ENCODE data around the gene FIP1L1. TPM values are rescaled to one million over a fixed set of nuclear protein-coding genes. Genes with fewer than 3 reads are reported as not detected.
"Not testable (repeated sequence)": the region's sequence is repeated elsewhere in the genome, so short reads cannot be mapped to it uniquely, and the experiment has no call there.

Gene FIP1L1, protein sequence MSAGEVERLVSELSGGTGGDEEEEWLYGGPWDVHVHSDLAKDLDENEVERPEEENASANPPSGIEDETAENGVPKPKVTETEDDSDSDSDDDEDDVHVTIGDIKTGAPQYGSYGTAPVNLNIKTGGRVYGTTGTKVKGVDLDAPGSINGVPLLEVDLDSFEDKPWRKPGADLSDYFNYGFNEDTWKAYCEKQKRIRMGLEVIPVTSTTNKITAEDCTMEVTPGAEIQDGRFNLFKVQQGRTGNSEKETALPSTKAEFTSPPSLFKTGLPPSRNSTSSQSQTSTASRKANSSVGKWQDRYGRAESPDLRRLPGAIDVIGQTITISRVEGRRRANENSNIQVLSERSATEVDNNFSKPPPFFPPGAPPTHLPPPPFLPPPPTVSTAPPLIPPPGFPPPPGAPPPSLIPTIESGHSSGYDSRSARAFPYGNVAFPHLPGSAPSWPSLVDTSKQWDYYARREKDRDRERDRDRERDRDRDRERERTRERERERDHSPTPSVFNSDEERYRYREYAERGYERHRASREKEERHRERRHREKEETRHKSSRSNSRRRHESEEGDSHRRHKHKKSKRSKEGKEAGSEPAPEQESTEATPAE
- total RNA-seq, result 10 to 100 TPM; 42.8 to 59.1 (median 49.6) TPM

GRCh38 chr4:53377319-53378170 is at the start of gene FIP1L1:
Gene FIP1L1, plus strand, starts transcription at chr4:53377641. Its CDS starts 198 bp downstream, at chr4:53377839.
- intact Hi-C loops (cut with DNase I; ENCODE audit: low total_unique reads), result no loop called here
- H3K4me3 ChIP-seq (ENCODE audit: low read depth, poor library complexity, severe bottlenecking), result peak within 1 kb of the TSS; percentile 89
- peak; percentile 93 to 99 for DNase-seq (ENCODE audit: low spot score in 2 of 2)
- TF ChIP-seq, protein P1, sequence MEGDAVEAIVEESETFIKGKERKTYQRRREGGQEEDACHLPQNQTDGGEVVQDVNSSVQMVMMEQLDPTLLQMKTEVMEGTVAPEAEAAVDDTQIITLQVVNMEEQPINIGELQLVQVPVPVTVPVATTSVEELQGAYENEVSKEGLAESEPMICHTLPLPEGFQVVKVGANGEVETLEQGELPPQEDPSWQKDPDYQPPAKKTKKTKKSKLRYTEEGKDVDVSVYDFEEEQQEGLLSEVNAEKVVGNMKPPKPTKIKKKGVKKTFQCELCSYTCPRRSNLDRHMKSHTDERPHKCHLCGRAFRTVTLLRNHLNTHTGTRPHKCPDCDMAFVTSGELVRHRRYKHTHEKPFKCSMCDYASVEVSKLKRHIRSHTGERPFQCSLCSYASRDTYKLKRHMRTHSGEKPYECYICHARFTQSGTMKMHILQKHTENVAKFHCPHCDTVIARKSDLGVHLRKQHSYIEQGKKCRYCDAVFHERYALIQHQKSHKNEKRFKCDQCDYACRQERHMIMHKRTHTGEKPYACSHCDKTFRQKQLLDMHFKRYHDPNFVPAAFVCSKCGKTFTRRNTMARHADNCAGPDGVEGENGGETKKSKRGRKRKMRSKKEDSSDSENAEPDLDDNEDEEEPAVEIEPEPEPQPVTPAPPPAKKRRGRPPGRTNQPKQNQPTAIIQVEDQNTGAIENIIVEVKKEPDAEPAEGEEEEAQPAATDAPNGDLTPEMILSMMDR (IDR thresholded peaks at IDR 0.05), result no peak
- peak in 1 of 2 donors; percentile 13 for TF ChIP-seq POLR2A (IDR thresholded peaks at IDR 0.05)
- WGBS, 2 donors, result 1% methylated on average over 36 to 38 of the region's 85 CpGs

DNA sequence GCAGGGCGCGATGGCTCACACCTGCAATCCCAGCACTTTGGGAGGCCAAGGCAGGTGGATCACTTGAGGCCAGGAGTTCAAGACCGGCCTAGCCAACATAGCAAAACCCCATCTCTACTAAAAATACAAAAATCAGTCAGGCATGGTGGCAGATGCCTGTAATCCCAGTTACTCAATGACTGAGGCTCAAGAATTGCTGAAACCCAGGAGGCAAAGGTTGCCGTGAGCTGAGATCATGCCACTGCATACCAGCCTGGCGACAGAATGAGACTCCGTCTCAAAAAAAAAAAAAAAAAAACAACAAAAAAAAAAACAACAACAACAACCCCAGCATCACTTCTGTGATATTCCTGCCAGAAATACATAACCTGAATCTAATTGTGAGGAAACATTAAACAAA is 42.5 kb upstream of the FIP1L1 start:
- intact Hi-C loops (cut with DNase I; ENCODE audit: low total_unique reads), result not testable (repeated sequence)
- 98% methylated on average over 6 of the region's 6 CpGs for WGBS, 2 donors

GRCh38 chr4:53340145-53340544 is 37.3 kb upstream of the FIP1L1 start:
- intact Hi-C loops (cut with DNase I; ENCODE audit: low total_unique reads); H3K4me3 ChIP-seq (ENCODE audit: low read depth, poor library complexity, severe bottlenecking): not testable (repeated sequence)
- 97% methylated on average over 12 of the region's 12 CpGs for WGBS, 2 donors

More for the DNA sequence above, 42.5 kb upstream of the FIP1L1 start:
- DNase-seq (ENCODE audit: low spot score in 2 of 2); H3K4me3 ChIP-seq (ENCODE audit: low read depth, poor library complexity, severe bottlenecking): not testable (repeated sequence)

DNA sequence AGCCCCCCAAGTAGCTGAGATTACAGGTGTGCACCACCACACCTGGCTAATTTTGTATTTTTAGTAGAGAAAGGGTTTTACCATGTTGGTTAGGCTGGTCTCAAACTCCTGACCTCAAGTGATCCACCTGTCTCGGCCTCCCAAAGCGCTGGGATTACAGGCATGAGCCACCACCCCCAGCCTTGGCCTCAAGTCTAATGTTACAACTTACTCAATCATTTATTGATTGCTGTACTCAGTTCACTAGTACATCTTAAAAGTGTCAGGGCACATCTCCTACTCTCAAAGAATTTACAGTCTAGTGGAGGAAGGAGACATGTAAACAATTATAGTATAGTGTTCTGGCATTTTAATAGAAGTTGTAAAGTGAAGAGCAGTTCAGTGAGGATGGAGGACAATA is 31.0 kb upstream of the FIP1L1 start:
- whole genome bisulfite sequencing, 2 donors, result 97 to 98% methylated on average over 2 of the region's 2 CpGs
- H3K4me3 ChIP-seq (ENCODE audit: low read depth, poor library complexity, severe bottlenecking); DNase-seq (ENCODE audit: low spot score in 2 of 2); intact Hi-C loops (cut with DNase I; ENCODE audit: low total_unique reads): not testable (repeated sequence)

More at GRCh38 chr4:53340145-53340544, 37.3 kb upstream of the FIP1L1 start:
- DNase-seq (ENCODE audit: low spot score in 2 of 2), result not testable (repeated sequence)

DNA sequence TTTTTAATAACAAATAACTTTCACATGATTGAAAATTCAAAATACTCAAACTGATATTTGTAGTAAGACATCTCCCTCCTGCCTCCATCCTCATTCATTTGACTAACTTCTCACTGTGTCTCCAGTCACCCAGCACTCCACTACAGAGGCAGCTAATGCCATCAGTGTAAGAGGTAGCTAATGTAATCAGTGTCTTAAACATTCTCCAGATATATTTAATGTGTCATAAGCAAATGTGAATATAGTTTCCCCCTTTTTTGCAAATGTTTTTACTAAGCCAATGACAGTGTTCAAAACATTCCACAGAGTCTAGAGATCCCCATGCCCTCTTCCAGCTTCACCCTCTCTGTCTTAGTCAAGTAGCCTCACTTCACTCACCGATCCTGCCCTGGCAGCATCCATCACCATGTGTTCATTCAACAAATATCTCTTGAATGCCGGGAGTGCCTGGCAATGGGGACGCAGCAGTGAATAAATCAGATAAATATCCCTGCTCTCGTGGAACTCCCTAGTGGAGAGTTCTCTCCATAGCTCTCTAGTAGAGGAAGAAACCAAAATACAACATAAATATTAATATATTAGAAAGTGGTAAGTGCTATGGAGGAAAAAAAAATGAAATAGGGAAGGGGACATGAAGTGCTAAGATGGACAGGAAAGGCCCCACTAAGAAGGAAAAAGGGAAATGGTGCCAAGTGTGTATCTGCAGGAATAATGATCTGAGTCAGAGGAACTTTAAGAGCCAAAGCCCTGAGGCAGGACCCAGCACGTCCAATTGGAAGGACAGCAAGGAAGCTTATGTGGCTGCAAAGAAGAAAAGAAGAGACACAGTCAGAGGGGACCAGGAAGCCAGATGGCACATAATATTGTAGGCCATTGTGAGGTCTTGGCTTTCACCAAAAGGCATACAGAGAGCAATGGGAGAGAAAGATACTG is 30.3 kb upstream of the FIP1L1 start:
- intact Hi-C loops (cut with DNase I; ENCODE audit: low total_unique reads), result no loop called here
- no peak overlapping the region for H3K4me3 ChIP-seq (ENCODE audit: low read depth, poor library complexity, severe bottlenecking)
- no peak for TF ChIP-seq POLR2A (IDR thresholded peaks at IDR 0.05)
- TF ChIP-seq, protein P1 (IDR thresholded peaks at IDR 0.05), result no peak
- no peak for DNase-seq (ENCODE audit: low spot score in 2 of 2)
- WGBS, 2 donors, result 31 to 36% methylated on average over 5 of the region's 5 CpGs

GRCh38 chr4:53348046-53348445 is 29.4 kb upstream of the FIP1L1 start:
- no peak for TF ChIP-seq POLR2A (IDR thresholded peaks at IDR 0.05)
- TF ChIP-seq, protein P1 (IDR thresholded peaks at IDR 0.05), result no peak
- no peak for DNase-seq (ENCODE audit: low spot score in 2 of 2)
- H3K4me3 ChIP-seq (ENCODE audit: low read depth, poor library complexity, severe bottlenecking), result no peak overlapping the region
- 30 to 42% methylated on average over 1 of the region's 1 CpG for WGBS, 2 donors
- intact Hi-C loops (cut with DNase I; ENCODE audit: low total_unique reads), result no loop called here
